ENCODE results near the gene MRPL12. TPM values are rescaled to one million over a fixed set of nuclear protein-coding genes. Genes with fewer than 3 reads are reported as not detected.

Gene MRPL12
- total and polyA plus RNA-seq, 10 donors, result 36.2 to 160 (median 52.2) TPM

GRCh38 chr17:81707725-81708646, 4.8 kb downstream of the MRPL12 start:
- no peak overlapping the region for H3K27ac ChIP-seq
- H3K27me3 ChIP-seq (replicated peaks in 1 of 7), result no peaks in the 10 kb centered on the region
- H3K36me3 ChIP-seq, result peaks cover 0 to 48% (median 31%) of the 10 kb centered on the region in 6 donors
- 86 to 97% (median 92%) methylated on average over 23 to 25 of the region's 25 CpGs for WGBS, 5 donors
- peak; percentile 75 for DNase-seq
- H3K9me3 ChIP-seq, result no peaks in the 10 kb centered on the region
- TF ChIP-seq POLR2AphosphoS5 (IDR thresholded peaks at IDR 0.05) (no peak), CTCF (IDR thresholded peaks at IDR 0.05 in 8 of 11, conservative IDR thresholded peaks at IDR 0.05 in 3 of 11) (no peak), POLR2A (IDR thresholded peaks at IDR 0.05) (no peak)
- peaks cover 28 to 54% (median 42%) of the 10 kb centered on the region in 6 donors for H3K4me1 ChIP-seq
- intact Hi-C loops (cut with DNase I; ENCODE audit: low total_unique reads), result no loop called here
- no peak overlapping the region for H3K4me3 ChIP-seq

- WGBS, 5 donors, result 88 to 97% (median 90%) methylated on average over 13 to 17 of the region's 17 CpGs
These were observed 5.6 kb downstream of the MRPL12 start for GRCh38 chr17:81708739-81709185.

DNA sequence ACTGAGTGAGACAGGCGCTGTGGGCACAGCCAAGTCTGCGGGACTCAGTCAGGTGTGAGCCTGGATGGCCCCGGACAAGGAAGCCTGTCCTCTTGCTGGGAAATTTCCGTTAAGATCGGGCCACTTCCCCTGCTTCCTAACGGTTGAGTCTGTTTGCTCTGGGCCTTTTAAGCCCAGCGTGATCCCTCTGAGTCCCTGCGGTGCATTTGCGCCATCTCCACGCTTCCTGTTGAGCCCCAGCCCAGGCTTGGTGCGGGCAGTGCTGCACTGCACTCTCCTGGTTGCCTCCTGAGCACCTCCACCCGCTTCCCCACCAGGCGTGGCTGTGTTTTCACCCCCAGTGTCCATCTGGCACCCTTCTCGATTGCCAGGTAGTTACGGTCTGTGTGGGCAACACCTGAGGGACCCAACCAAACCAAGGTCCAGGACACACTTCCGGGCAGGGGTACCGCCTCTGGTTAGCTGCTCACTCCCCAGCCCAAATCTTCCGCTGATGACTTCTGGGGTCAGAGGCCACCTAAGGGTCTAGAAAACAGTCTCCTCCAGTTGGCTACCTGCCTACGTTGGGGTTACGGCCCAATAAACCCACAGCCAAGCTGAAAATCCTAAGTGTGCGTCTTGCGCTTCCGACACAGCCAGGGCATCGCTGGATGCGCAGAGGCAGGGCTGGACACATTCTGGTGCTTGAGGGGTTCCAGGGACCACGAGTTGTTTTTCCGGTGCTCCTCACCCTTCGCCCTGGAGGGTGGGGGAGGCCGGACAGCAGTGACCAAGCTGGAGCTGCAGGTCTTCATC, 7.5 kb downstream of the MRPL12 start:
- peak overlapping the region in 3 of 8 donors; percentile 22 to 81 (median 77) for H3K27ac ChIP-seq
- peak; percentile 81 for DNase-seq
- WGBS, 5 donors, result 5 to 27% (median 13%) methylated on average over 20 to 29 of the region's 29 CpGs
- H3K27me3 ChIP-seq (replicated peaks in 1 of 7), result no peaks in the 10 kb centered on the region
- TF ChIP-seq CTCF (IDR thresholded peaks at IDR 0.05 in 8 of 11, conservative IDR thresholded peaks at IDR 0.05 in 3 of 11) (no peak), POLR2AphosphoS5 (IDR thresholded peaks at IDR 0.05) (peak; percentile 48 to 72 (median 60)), POLR2A (IDR thresholded peaks at IDR 0.05) (no peak)
- peaks cover 0 to 35% (median 22%) of the 10 kb centered on the region in 6 donors for H3K36me3 ChIP-seq
- intact Hi-C loops (cut with DNase I; ENCODE audit: low total_unique reads), result no loop called here
- no peaks in the 10 kb centered on the region for H3K9me3 ChIP-seq
- peaks cover 22 to 57% (median 36%) of the 10 kb centered on the region in 6 donors for H3K4me1 ChIP-seq
- H3K4me3 ChIP-seq, result peak overlapping the region in 5 of 8 donors; percentile 87 to 99 (median 93)

More at GRCh38 chr17:81708739-81709185, 5.6 kb downstream of the MRPL12 start:
- intact Hi-C loops (cut with DNase I; ENCODE audit: low total_unique reads), result no loop called here
- H3K36me3 ChIP-seq, result peaks cover 0 to 48% (median 31%) of the 10 kb centered on the region in 6 donors
- H3K9me3 ChIP-seq, result no peaks in the 10 kb centered on the region
- TF ChIP-seq POLR2A (IDR thresholded peaks at IDR 0.05) (no peak), CTCF (IDR thresholded peaks at IDR 0.05 in 8 of 11, conservative IDR thresholded peaks at IDR 0.05 in 3 of 11) (no peak), POLR2AphosphoS5 (IDR thresholded peaks at IDR 0.05) (peak in 2 of 3 donors; percentile 36 to 43)
- H3K4me3 ChIP-seq, result no peak overlapping the region
- H3K4me1 ChIP-seq, result peaks cover 31 to 58% (median 46%) of the 10 kb centered on the region in 6 donors
- no peaks in the 10 kb centered on the region for H3K27me3 ChIP-seq (replicated peaks in 1 of 7)
- H3K27ac ChIP-seq, result no peak overlapping the region
- DNase-seq, result peak; percentile 76
